Spleen (tissue), 11 donors: ENCODE data around the gene DUSP11. TPM values are rescaled to one million over a fixed set of nuclear protein-coding genes. Genes with fewer than 3 reads are reported as not detected.
"Not testable (repeated sequence)": the region's sequence is repeated elsewhere in the genome, so short reads cannot be mapped to it uniquely, and the experiment has no call there.

Experiments used
- DNase-seq: peaks from one replicate; pipeline ENCODE4 v3.0.0-alpha.2; 2020
- H3K27ac ChIP-seq, 8 donors: fragments of 200-600 bp; sonication (generic) in 7 of 8; 1 replicate in 4 of 8; 2 replicates in 4 of 8; pipeline versions ENCODE4 v1.5.0 to v1.8.0; 2016 to 2021; ENCODE audit warnings: inconsistent platforms in 4 of 8, mild to moderate bottlenecking in 4 of 8, moderate library complexity in 1 of 8
- H3K27me3 ChIP-seq, 7 donors: fragments of 200-600 bp; sonication (generic) in 6 of 7; replicated peaks in 1 of 7; 1 replicate in 4 of 7; 2 replicates in 3 of 7; pipeline versions ENCODE4 v1.5.0 to v1.8.0; 2016 to 2021; ENCODE audit warnings: inconsistent platforms in 3 of 7, mild to moderate bottlenecking in 1 of 7
- H3K36me3 ChIP-seq, 6 donors: fragments of 200-600 bp; sonication (generic) in 5 of 6; 1 replicate in 4 of 6; 2 replicates in 2 of 6; pipeline versions ENCODE4 v1.5.0 to v1.8.0; 2016 to 2021; ENCODE audit warnings: inconsistent platforms in 2 of 6
- H3K4me1 ChIP-seq, 6 donors: fragments of 200-600 bp; sonication (generic) in 5 of 6; 1 replicate in 3 of 6; 2 replicates in 3 of 6; pipeline versions ENCODE4 v1.5.0 to v1.8.0; 2016 to 2021; ENCODE audit warnings: inconsistent platforms in 3 of 6
- H3K4me3 ChIP-seq, 8 donors: fragments of 200-600 bp; sonication (generic) in 7 of 8; 1 replicate in 4 of 8; 2 replicates in 4 of 8; pipeline versions ENCODE4 v1.5.0 to v1.8.0; 2016 to 2021; ENCODE audit warnings: inconsistent platforms in 4 of 8, mild to moderate bottlenecking in 4 of 8, moderate library complexity in 2 of 8
- H3K9me3 ChIP-seq, 8 donors: fragments of 200-600 bp; sonication (generic) in 7 of 8; 1 replicate in 4 of 8; 2 replicates in 4 of 8; pipeline versions ENCODE4 v1.5.0 to v1.8.0; 2016 to 2021; ENCODE audit warnings: inconsistent platforms in 4 of 8
- POLR2A ChIP-seq, 3 donors: fragments of 450-650 bp; IDR thresholded peaks; one replicate each; pipeline ENCODE4 v1.5.1; 2017; ENCODE audit warnings: antibody characterized with exemption in 3 of 3, mild to moderate bottlenecking in 1 of 3
- POLR2AphosphoS5 ChIP-seq, 3 donors: sonication (generic); formaldehyde crosslinking; IDR thresholded peaks; one replicate each; pipeline ENCODE4 v1.5.1; 2017; ENCODE audit warnings: antibody characterized with exemption in 3 of 3
- WGBS, 5 donors: extraction: QIAGEN DNeasy Blood & Tissue Kit in 3 of 5; methylation state at CpG; one replicate each; pipeline versions ENCODE4 v1.1.5 to v1.1.7; 2013 to 2018; 5-methylcytosine and 5-hydroxymethylcytosine counted together
- intact Hi-C: fragments of 100-400 bp; cut with DNase I; formaldehyde crosslinking; loops from one replicate; pipeline ENCODE4 v1.15.0; 2023; ENCODE audit warnings: low total_unique reads
- polyA plus RNA-seq, 3 donors: library from polyadenylated mRNA; stranded (reverse); fragments of 200-250 nt; gene quantifications; one replicate each; pipeline ENCODE4 v1.2.1, GENCODE V29; 2013
- total RNA-seq, 7 donors: library from RNA; depleted of rRNA in 3 of 7; stranded (reverse); fragments of >200 nt in 3 of 7; fragmentation: NEBNext Ultra II Directional in 4 of 7; extraction: Animal tissue kit (Norgen Biotek cat#: 25700) in 4 of 7; gene quantifications; one replicate each; pipeline versions ENCODE4 v1.1.0 to v1.2.1, GENCODE V29; 2016 to 2021
- TF ChIP-seq, protein P1 (sequence below), 11 experiments: fragments of 200-600 bp in 7 of 11; fragments of 450-650 bp in 4 of 11; sonication (generic) in 4 of 11; IDR thresholded peaks in 8 of 11; conservative IDR thresholded peaks in 3 of 11; 1 replicate in 7 of 11; 2 replicates in 4 of 11; pipeline versions ENCODE4 v1.4.0 to v1.8.0; 2016 to 2021; ENCODE audit warnings: antibody characterized with exemption in 11 of 11, inconsistent platforms in 4 of 11, mild to moderate bottlenecking in 1 of 11
- donor health status: healthy with polysubstance abuse.
- donor health status: DM: no; HTN: no; CAD: no; lungs with moderate emphysema.
- donor health status: DM: no; HTN: no; CAD: no.
- donor health status: Bipolar disorder and iron deficiency.
- donor health status: healthy.
- donor health status: DM: no; HTN: no; CAD: no.
- donor health status: DM: yes; HTN: yes; CAD: no.

DUSP11 gene
- total and polyA plus RNA-seq, 10 donors: 17.2 to 49.3 (median 26.4) TPM

DNA sequence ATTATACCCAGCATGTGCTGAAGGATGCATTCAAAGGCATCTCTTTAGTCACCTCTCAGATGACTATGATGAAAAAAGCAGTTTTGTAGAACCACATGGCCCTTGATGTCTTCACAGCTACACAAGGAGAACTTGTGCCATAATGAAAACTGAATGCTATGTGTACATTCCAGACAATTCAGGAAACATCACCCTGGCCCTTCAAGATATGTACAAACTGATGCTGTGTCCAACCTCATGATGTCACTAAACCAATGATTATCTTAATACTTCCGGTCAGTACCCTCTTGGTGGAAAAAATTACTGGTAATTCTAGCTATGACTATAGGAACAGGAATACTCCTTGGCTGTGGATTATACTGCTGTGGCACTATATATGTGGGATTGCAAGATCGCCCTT, 20.0 kb downstream of the DUSP11 start:
- intact Hi-C loops: no loop called here
- Histone ChIP-seq H3K27me3 (no peaks in the 10 kb centered on the region), H3K9me3 (peaks cover 0 to under 1% (median 0%) of the 10 kb centered on the region in 8 donors), H3K36me3 (peaks cover 2 to 99% (median 69%) of the 10 kb centered on the region in 6 donors), H3K4me1 (peaks cover 0 to 13% (median 3%) of the 10 kb centered on the region in 6 donors), H3K4me3 (no peak overlapping the region), H3K27ac (peak overlapping the region in 3 of 8 donors; percentile 30 to 44 (median 31))
- TF ChIP-seq POLR2A (IDR thresholded peaks at IDR 0.05): no peak
- TF ChIP-seq, protein P1, sequence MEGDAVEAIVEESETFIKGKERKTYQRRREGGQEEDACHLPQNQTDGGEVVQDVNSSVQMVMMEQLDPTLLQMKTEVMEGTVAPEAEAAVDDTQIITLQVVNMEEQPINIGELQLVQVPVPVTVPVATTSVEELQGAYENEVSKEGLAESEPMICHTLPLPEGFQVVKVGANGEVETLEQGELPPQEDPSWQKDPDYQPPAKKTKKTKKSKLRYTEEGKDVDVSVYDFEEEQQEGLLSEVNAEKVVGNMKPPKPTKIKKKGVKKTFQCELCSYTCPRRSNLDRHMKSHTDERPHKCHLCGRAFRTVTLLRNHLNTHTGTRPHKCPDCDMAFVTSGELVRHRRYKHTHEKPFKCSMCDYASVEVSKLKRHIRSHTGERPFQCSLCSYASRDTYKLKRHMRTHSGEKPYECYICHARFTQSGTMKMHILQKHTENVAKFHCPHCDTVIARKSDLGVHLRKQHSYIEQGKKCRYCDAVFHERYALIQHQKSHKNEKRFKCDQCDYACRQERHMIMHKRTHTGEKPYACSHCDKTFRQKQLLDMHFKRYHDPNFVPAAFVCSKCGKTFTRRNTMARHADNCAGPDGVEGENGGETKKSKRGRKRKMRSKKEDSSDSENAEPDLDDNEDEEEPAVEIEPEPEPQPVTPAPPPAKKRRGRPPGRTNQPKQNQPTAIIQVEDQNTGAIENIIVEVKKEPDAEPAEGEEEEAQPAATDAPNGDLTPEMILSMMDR (IDR thresholded peaks at IDR 0.05 in 8 of 11, conservative IDR thresholded peaks at IDR 0.05 in 3 of 11): no peak
- no peak for TF ChIP-seq POLR2AphosphoS5 (IDR thresholded peaks at IDR 0.05)
- WGBS, 5 donors: 89 to 98% (median 95%) methylated on average over 2 of the region's 2 CpGs
- no peak for DNase-seq

- Histone ChIP-seq H3K27ac (peak overlapping the region in 3 of 8 donors; percentile 30 to 44 (median 31)), H3K36me3 (peaks cover 0 to 99% (median 69%) of the 10 kb centered on the region in 6 donors), H3K4me1 (peaks cover 0 to 13% (median 3%) of the 10 kb centered on the region in 6 donors), H3K27me3 (no peaks in the 10 kb centered on the region), H3K9me3 (peaks cover 0 to 6% (median 1%) of the 10 kb centered on the region in 8 donors), H3K4me3 (no peak overlapping the region)
- WGBS, 5 donors: 43 to 53% (median 52%) methylated on average over 3 of the region's 3 CpGs
- DNase-seq: no peak
- no peak for TF ChIP-seq POLR2A (IDR thresholded peaks at IDR 0.05)
- no peak for TF ChIP-seq POLR2AphosphoS5 (IDR thresholded peaks at IDR 0.05)
- TF ChIP-seq, protein P1 (IDR thresholded peaks at IDR 0.05 in 8 of 11, conservative IDR thresholded peaks at IDR 0.05 in 3 of 11): no peak
- intact Hi-C loops: no loop called here
These were observed 20.6 kb downstream of the DUSP11 start for GRCh38 chr2:73759285-73759764.

DNA sequence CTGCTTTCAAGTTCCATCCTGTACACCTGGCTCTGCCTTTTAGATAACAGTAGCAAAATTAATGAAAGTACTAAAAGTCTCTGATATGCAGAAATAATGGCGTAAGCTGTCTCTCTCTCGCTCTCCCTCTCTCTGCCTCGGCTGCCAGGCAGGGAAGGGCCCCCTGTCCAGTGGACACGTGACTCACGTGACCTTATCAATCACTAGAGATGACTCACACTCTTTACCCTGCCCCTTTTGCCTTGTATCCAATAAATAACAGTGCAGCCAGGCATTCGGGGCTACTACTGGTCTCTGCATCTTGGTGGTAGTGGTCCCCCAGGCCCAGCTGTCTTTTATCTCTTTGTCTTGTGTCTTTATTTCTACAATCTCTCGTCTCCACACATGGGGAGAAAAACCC, 25.6 kb downstream of the DUSP11 start:
- H3K4me1 ChIP-seq, intact Hi-C loops, DNase-seq, H3K27me3 ChIP-seq, H3K4me3 ChIP-seq, H3K27ac ChIP-seq: not testable (repeated sequence)
- Histone ChIP-seq H3K9me3 (peaks cover 0 to 11% (median 5%) of the 10 kb centered on the region in 8 donors), H3K36me3 (peaks cover 0 to 95% (median 58%) of the 10 kb centered on the region in 6 donors)
- 90 to 100% (median 96%) methylated on average over 7 of the region's 7 CpGs for WGBS, 5 donors

DNA sequence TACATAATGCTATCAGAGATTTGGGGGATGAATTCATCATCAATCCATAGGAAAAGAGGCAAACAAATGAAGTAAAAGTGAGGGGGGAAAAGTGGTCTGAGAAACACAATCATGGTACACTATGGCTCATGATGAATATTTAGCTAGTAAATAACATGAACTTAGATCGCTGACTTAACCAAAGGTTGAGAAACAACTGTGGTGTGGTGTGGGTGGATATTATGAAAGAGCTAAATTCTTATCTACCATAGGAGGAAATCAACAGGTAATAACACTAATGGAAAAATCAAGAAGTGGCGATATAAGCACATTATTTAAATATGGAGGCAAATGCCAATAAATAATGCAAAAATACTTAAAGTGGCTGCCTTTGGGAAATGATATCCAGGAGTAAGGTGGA, 30.6 kb downstream of the DUSP11 start:
- no peak for TF ChIP-seq POLR2AphosphoS5 (IDR thresholded peaks at IDR 0.05)
- TF ChIP-seq, protein P1 (IDR thresholded peaks at IDR 0.05 in 8 of 11, conservative IDR thresholded peaks at IDR 0.05 in 3 of 11): no peak
- no peak for TF ChIP-seq POLR2A (IDR thresholded peaks at IDR 0.05)
- Histone ChIP-seq H3K4me1 (peaks cover 0 to 5% (median 0%) of the 10 kb centered on the region in 6 donors), H3K9me3 (peaks cover 0 to 5% (median 4%) of the 10 kb centered on the region in 8 donors), H3K4me3 (no peak overlapping the region), H3K27me3 (no peaks in the 10 kb centered on the region), H3K36me3 (peaks cover 0 to 88% (median 46%) of the 10 kb centered on the region in 6 donors), H3K27ac (no peak overlapping the region)
- 60 to 85% (median 73%) methylated on average over 2 of the region's 2 CpGs for WGBS, 5 donors
- intact Hi-C loops: no loop called here
- no peak for DNase-seq
